Measurements from ENCODE around the gene PDXP. TPM values are rescaled to one million over a fixed set of nuclear protein-coding genes. Genes with fewer than 3 reads are reported as not detected.

Gene PDXP
- total RNA-seq, 1 donor from 2014 or later: 22.4 TPM

- no peaks in the 10 kb centered on the region for H3K27me3 ChIP-seq (ENCODE audit: insufficient read depth, low read length)
- peaks cover 20% of the 10 kb centered on the region for H3K4me1 ChIP-seq (ENCODE audit: insufficient read depth, low read length)
- TF ChIP-seq CTCF (IDR thresholded peaks at IDR 0.05; ENCODE audit: insufficient read depth, low read depth, low read length): peak; percentile 88
- TF ChIP-seq EZH2 (IDR thresholded peaks at IDR 0.05; ENCODE audit: insufficient read depth, low read length): no peak
- H3K4me2 ChIP-seq (ENCODE audit: low read length): peak overlapping the region; percentile 3
- Mint-ChIP-seq H3K4me1 (ENCODE audit: low read depth, unreplicated experiment) (peaks cover 12% of the 10 kb centered on the region), H3K36me3 (ENCODE audit: low read depth, unreplicated experiment) (peaks cover 2% of the 10 kb centered on the region), H3K9me3 (ENCODE audit: unreplicated experiment) (no peaks in the 10 kb centered on the region), H3K27ac (ENCODE audit: unreplicated experiment) (no peak overlapping the region), H3K4me3 (ENCODE audit: unreplicated experiment) (no peak overlapping the region), H3K27me3 (ENCODE audit: low read depth, unreplicated experiment) (no peaks in the 10 kb centered on the region)
- H3K4me3 ChIP-seq (ENCODE audit: insufficient read depth, low read depth, low read length): no peak overlapping the region
- H3K36me3 ChIP-seq (ENCODE audit: insufficient read depth, low read length): peaks cover 17% of the 10 kb centered on the region
- H3K9ac ChIP-seq (ENCODE audit: low read length): no peak overlapping the region
- H4K20me1 ChIP-seq (ENCODE audit: insufficient read depth, low read length): peaks cover 45% of the 10 kb centered on the region
- H3K27ac ChIP-seq (ENCODE audit: low read depth, low read length): no peak overlapping the region
- DNase-seq (ENCODE audit: low read depth) (peak; percentile 49), FAIRE-seq (peak; percentile 23)
- H2AFZ ChIP-seq (ENCODE audit: low read depth, low read length): no peak overlapping the region
- peaks cover 20% of the 10 kb centered on the region for H3K79me2 ChIP-seq (ENCODE audit: insufficient read depth, low read length)
- no peaks in the 10 kb centered on the region for H3K9me3 ChIP-seq (ENCODE audit: insufficient read depth, low read depth, low read length)
These were observed 23.1 kb downstream of the PDXP start for GRCh38 chr22:37681556-37682049.

- no peak overlapping the region for H3K9ac ChIP-seq (ENCODE audit: low read length)
- Mint-ChIP-seq H3K4me3 (ENCODE audit: unreplicated experiment) (peak overlapping the region; percentile 40), H3K27me3 (ENCODE audit: low read depth, unreplicated experiment) (no peaks in the 10 kb centered on the region), H3K4me1 (ENCODE audit: low read depth, unreplicated experiment) (peaks cover 7% of the 10 kb centered on the region), H3K27ac (ENCODE audit: unreplicated experiment) (peak overlapping the region; percentile 26), H3K9me3 (ENCODE audit: unreplicated experiment) (no peaks in the 10 kb centered on the region), H3K36me3 (ENCODE audit: low read depth, unreplicated experiment) (peaks cover 2% of the 10 kb centered on the region)
- peaks cover 23% of the 10 kb centered on the region for H3K79me2 ChIP-seq (ENCODE audit: insufficient read depth, low read length)
- no peaks in the 10 kb centered on the region for H3K9me3 ChIP-seq (ENCODE audit: insufficient read depth, low read depth, low read length)
- H3K4me2 ChIP-seq (ENCODE audit: low read length): no peak overlapping the region
- DNase-seq (ENCODE audit: low read depth) (no peak), FAIRE-seq (no peak)
- no peaks in the 10 kb centered on the region for H3K27me3 ChIP-seq (ENCODE audit: insufficient read depth, low read length)
- H3K4me1 ChIP-seq (ENCODE audit: insufficient read depth, low read length): peaks cover 7% of the 10 kb centered on the region
- no peak overlapping the region for H3K4me3 ChIP-seq (ENCODE audit: insufficient read depth, low read depth, low read length)
- H3K27ac ChIP-seq (ENCODE audit: low read depth, low read length): no peak overlapping the region
- TF ChIP-seq EZH2 (IDR thresholded peaks at IDR 0.05; ENCODE audit: insufficient read depth, low read length): no peak
- no peak for TF ChIP-seq CTCF (IDR thresholded peaks at IDR 0.05; ENCODE audit: insufficient read depth, low read depth, low read length)
- peaks cover 25% of the 10 kb centered on the region for H4K20me1 ChIP-seq (ENCODE audit: insufficient read depth, low read length)
- peaks cover 9% of the 10 kb centered on the region for H3K36me3 ChIP-seq (ENCODE audit: insufficient read depth, low read length)
- H2AFZ ChIP-seq (ENCODE audit: low read depth, low read length): no peak overlapping the region
These were observed 26.5 kb downstream of the PDXP start for GRCh38 chr22:37684803-37685615.
